Caco-2 (cell line): ENCODE data around the gene SLC25A52. TPM values are rescaled to one million over a fixed set of nuclear protein-coding genes. Genes with fewer than 3 reads are reported as not detected.

ENCODE experiments used
- BruUV-seq: library from RNA; stranded (reverse); fragments of 400-500 nt; replicated peaks from 2 replicates; lab custom pipeline; 2021; lab: Mats Ljungman, UMichigan
- CTCF ChIA-PET: fragments of 300-600 bp; sonication (Branson Sonifier 250); formaldehyde crosslinking; loops from one replicate; lab custom pipeline; 2022; ENCODE audit warnings: antibody characterized with exemption; lab: Charles Lee
- POLR2A ChIA-PET: fragments of 300-600 bp; sonication (Branson Sonifier 250); formaldehyde crosslinking; loops from one replicate; lab custom pipeline; 2022; ENCODE audit warnings: antibody characterized with exemption; lab: Charles Lee
- DNase-seq, 2 experiments: peaks; one replicate each; pipeline versions ENCODE4 v3.0.0 to v3.0.0-alpha.2; 2020 to 2022
- H3K27me3 ChIP-seq: replicated peaks from 2 replicates; pipeline ENCODE4 v1.6.0; 2011; ENCODE audit warnings: low read length; ENCODE audit not compliant: control insufficient read depth, insufficient read depth
- H3K36me3 ChIP-seq: 2 replicates; pipeline ENCODE4 v1.5.1; 2011; ENCODE audit warnings: low read length; ENCODE audit not compliant: control insufficient read depth, insufficient read depth
- H3K4me1 ChIP-seq: fragments of 250-450 bp; sonication (Bioruptor Pico); 2 replicates; pipeline ENCODE4 v1.5.1; 2020; ENCODE audit warnings: mild to moderate bottlenecking
- H3K4me3 ChIP-seq: 2 replicates; pipeline ENCODE4 v1.5.1; 2011; ENCODE audit warnings: low read depth, mild to moderate bottlenecking, control low read depth, low read length
- H3K9me3 ChIP-seq: fragments of 250-450 bp; sonication (Bioruptor Pico); 2 replicates; pipeline ENCODE4 v1.5.1; 2020; ENCODE audit warnings: mild to moderate bottlenecking, moderate library complexity
- H3K27ac Mint-ChIP-seq: one replicate; pipeline ENCODE4 v1.8.0; 2022; ENCODE audit warnings: mixed read lengths; ENCODE audit not compliant: unreplicated experiment
- H3K27me3 Mint-ChIP-seq: one replicate; pipeline ENCODE4 v1.8.0; 2022; ENCODE audit warnings: mixed read lengths; ENCODE audit not compliant: insufficient read depth, unreplicated experiment
- H3K36me3 Mint-ChIP-seq: one replicate; pipeline ENCODE4 v1.8.0; 2022; ENCODE audit warnings: mild to moderate bottlenecking, mixed read lengths; ENCODE audit not compliant: insufficient read depth, unreplicated experiment
- H3K4me1 Mint-ChIP-seq: one replicate; pipeline ENCODE4 v1.8.0; 2022; ENCODE audit warnings: low read depth, mixed read lengths; ENCODE audit not compliant: unreplicated experiment
- H3K4me3 Mint-ChIP-seq: one replicate; pipeline ENCODE4 v1.8.0; 2022; ENCODE audit warnings: mild to moderate bottlenecking, moderate library complexity, mixed read lengths; ENCODE audit not compliant: unreplicated experiment
- H3K9me3 Mint-ChIP-seq: one replicate; pipeline ENCODE4 v1.8.0; 2022; ENCODE audit warnings: mixed read lengths; ENCODE audit not compliant: unreplicated experiment
- CTCF ChIP-seq, 2 experiments: fragments of 200-600 bp in 1 of 2; IDR thresholded peaks; 1 replicate in 1 of 2; 2 replicates in 1 of 2; pipeline versions ENCODE4 v1.5.1 to v1.8.0; 2011 to 2022; ENCODE audit warnings: antibody characterized with exemption in 1 of 2, control low read depth in 1 of 2, inconsistent platforms in 1 of 2, low read depth in 1 of 2, low read length in 1 of 2, mild to moderate bottlenecking in 1 of 2, moderate library complexity in 1 of 2; ENCODE audit not compliant: insufficient read depth in 1 of 2, severe bottlenecking in 1 of 2, unreplicated experiment in 1 of 2
- intact Hi-C: fragments of 100-400 bp; cut with micrococcal nuclease; formaldehyde crosslinking; loops from one replicate; pipeline ENCODE4 v1.10.0; 2022; ENCODE audit not compliant: unreplicated experiment
- total RNA-seq: library from RNA; stranded (reverse); gene quantifications from 2 replicates; pipeline ENCODE4 v1.2.3, GENCODE V29; 2022

SLC25A52 gene
- total RNA-seq, 1 experiment from 2014 or later = not detected

DNA sequence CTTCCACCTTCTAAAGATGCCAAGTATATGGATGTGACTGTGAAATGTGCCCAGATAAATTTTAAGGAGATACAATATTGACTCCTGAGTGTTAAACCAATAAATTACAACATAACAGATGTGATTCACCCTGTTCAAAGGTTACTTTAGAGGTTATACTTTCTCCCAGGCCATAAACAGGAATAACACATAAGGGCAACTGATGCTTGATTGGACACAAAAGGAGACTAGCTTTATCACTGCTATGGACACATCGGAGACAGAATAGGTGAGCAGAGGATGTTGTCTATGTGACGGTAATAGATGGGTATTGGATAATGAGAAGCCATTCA is 31.9 kb upstream of the SLC25A52 start:
- Mint-ChIP-seq H3K9me3 (no peaks in the 10 kb centered on the region), H3K27ac (no peak overlapping the region)
- no peak for DNase-seq

DNA sequence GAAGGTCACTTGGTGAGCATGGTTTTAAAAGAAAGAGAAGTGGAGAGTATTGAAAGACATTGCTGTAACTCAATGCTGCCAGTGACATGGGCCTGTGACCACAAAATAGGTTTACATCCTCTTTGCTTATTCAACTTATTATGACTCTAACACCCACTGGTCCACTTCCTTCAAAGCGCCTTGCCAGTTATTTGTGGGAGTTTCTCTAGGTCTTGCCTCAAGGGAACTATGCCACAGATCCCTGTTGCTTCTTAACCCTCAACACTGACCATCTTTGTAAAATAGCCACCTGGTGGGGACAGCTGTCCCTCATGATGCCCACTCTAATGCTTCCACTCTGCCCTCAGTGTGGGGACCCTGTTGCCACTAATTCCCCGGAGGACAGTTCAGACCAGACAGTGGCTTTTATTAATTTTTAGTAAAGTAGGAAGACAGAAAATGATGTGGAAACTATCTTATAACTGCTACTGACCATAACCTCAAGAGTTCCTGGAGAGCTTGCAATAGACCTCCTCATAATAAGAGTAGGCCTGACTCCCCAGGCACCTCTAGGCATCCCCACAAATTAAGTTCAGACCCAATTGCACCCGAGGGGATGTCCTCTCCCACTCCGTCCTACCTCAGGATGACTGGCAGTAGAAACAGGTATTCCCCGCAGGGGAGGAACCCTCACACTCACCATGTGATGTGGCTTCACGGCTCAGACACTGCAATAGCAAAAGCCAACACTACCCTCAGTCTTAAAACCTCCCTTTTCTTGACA is 31.3 kb upstream of the SLC25A52 start:
- no TSS peak for BruUV-seq
- Mint-ChIP-seq H3K9me3 (no peaks in the 10 kb centered on the region), H3K36me3 (no peaks in the 10 kb centered on the region), H3K4me3 (no peak overlapping the region), H3K27ac (no peak overlapping the region), H3K4me1 (peaks cover 8% of the 10 kb centered on the region), H3K27me3 (no peaks in the 10 kb centered on the region)
- Histone ChIP-seq H3K4me1 (no peaks in the 10 kb centered on the region), H3K36me3 (no peaks in the 10 kb centered on the region), H3K27me3 (no peaks in the 10 kb centered on the region), H3K9me3 (no peaks in the 10 kb centered on the region), H3K4me3 (no peak overlapping the region)
- ChIA-PET CTCF (no interaction called here), POLR2A (no interaction called here)
- TF ChIP-seq CTCF (IDR thresholded peaks at IDR 0.05; ENCODE audit: insufficient read depth in 1 of 2, low read depth in 1 of 2, low read length in 1 of 2, severe bottlenecking in 1 of 2, unreplicated experiment in 1 of 2) = no peak
- no peak for DNase-seq
- intact Hi-C loops = no loop called here

More for the DNA sequence above, 31.9 kb upstream of the SLC25A52 start:
- intact Hi-C loops = no loop called here
- Mint-ChIP-seq H3K27me3 (no peaks in the 10 kb centered on the region), H3K4me3 (no peak overlapping the region), H3K36me3 (no peaks in the 10 kb centered on the region), H3K4me1 (peaks cover 8% of the 10 kb centered on the region)
- no peaks in the 10 kb centered on the region for H3K9me3 ChIP-seq
- CTCF ChIA-PET = interaction anchor here (0.6 kb wide), 1 partner anchor 90 kb away, joined by 3 read pairs; no protein-coding TSS in a partner anchor
- POLR2A ChIA-PET = no interaction called here
- no peaks in the 10 kb centered on the region for H3K27me3 ChIP-seq
- no peaks in the 10 kb centered on the region for H3K4me1 ChIP-seq
- TF ChIP-seq CTCF (IDR thresholded peaks at IDR 0.05; ENCODE audit: insufficient read depth in 1 of 2, low read depth in 1 of 2, low read length in 1 of 2, severe bottlenecking in 1 of 2, unreplicated experiment in 1 of 2) = no peak
- H3K36me3 ChIP-seq = no peaks in the 10 kb centered on the region
- BruUV-seq = no TSS peak
- no peak overlapping the region for H3K4me3 ChIP-seq

DNA sequence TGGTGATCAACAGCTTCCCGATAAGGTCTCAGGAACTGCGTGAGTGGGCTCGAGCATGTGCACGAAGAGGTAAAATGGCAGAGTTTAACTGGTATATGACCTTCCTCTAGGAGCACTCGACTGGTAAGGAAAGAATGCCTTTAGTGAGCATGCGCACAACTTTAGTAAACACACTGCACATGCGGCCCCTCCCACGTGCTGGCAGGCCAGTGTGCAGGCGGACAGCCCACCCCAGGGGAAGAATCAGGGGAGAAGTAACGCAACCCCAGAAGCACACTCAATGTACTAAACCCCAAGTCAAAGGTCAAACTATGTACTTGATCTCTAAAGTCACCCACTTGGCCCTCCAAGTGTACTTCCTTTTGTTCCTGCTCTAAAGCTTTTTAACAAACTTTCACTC is 28.7 kb upstream of the SLC25A52 start:
- BruUV-seq = no TSS peak
- ChIA-PET POLR2A (no interaction called here), CTCF (no interaction called here)
- Mint-ChIP-seq H3K27ac (no peak overlapping the region), H3K27me3 (no peaks in the 10 kb centered on the region), H3K4me1 (peaks cover 8% of the 10 kb centered on the region), H3K9me3 (peaks cover 5% of the 10 kb centered on the region), H3K4me3 (no peak overlapping the region), H3K36me3 (no peaks in the 10 kb centered on the region)
- no peaks in the 10 kb centered on the region for H3K9me3 ChIP-seq
- no peak overlapping the region for H3K4me3 ChIP-seq
- no peak for TF ChIP-seq CTCF (IDR thresholded peaks at IDR 0.05; ENCODE audit: insufficient read depth in 1 of 2, low read depth in 1 of 2, low read length in 1 of 2, severe bottlenecking in 1 of 2, unreplicated experiment in 1 of 2)
- intact Hi-C loops = no loop called here
- no peaks in the 10 kb centered on the region for H3K36me3 ChIP-seq
- no peaks in the 10 kb centered on the region for H3K27me3 ChIP-seq
- H3K4me1 ChIP-seq = no peaks in the 10 kb centered on the region
- no peak for DNase-seq
